GM04503 (cell line): ENCODE measurements around the gene RTBDN.

Experiments
- DNase-seq: peaks from one replicate; pipeline ENCODE4 v3.0.0-alpha.2; 2012; ENCODE audit warnings: low read depth

Gene RTBDN

GRCh38 chr19:12779162-12779993, 55.0 kb downstream of the RTBDN start:
- DNase-seq: no peak

- DNase-seq: no peak
These were observed 55.5 kb downstream of the RTBDN start for GRCh38 chr19:12778905-12779161.

GRCh38 chr19:12778017-12778904, 56.1 kb downstream of the RTBDN start:
- DNase-seq: no peak

GRCh38 chr19:12777217-12778016, 57.0 kb downstream of the RTBDN start:
- DNase-seq: no peak
